ENCODE results near the gene FRAT2. TPM values are rescaled to one million over a fixed set of nuclear protein-coding genes. Genes with fewer than 3 reads are reported as not detected.

FRAT2 gene
- total and polyA plus RNA-seq, 3 experiments from 2014 or later: 9.8 to 18.7 (median 10.4) TPM

DNA sequence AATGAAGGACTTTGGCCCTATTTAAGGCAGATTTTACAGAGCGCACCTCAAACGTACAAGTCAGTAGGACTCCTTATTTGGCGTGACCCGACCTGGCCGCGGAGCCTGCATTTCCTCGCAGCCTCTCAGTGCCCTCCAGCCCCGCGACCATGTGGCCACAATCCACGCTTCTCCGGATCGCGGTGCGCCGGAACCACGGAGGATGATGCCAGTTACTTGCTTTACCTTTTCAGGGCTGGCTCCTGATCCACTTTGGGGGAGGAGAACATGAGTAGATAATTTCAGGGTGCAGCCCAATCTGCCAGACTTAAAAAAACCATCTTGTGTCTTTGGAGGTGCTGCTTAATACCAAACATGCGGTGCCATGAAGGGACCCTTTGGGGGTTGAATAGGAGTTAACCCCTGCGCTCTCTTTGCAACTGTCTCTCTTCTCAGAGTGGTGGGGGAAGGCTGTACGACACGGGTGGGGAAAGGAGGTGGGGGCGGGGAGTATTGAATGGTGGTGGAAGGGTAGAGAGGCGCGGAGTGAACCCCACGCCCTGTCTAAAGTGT, 14.0 kb downstream of the FRAT2 start:
- Mint-ChIP-seq H3K27me3 (peaks cover 0 to 1% of the 10 kb centered on the region in 2 donors), H3K4me1 (peaks cover 27 to 34% (median 32%) of the 10 kb centered on the region in 3 donors), H3K36me3 (peaks cover 0 to 16% (median 0%) of the 10 kb centered on the region in 3 donors), H3K4me3 (peak overlapping the region; percentile 90 to 95 (median 91)), H3K9me3 (no peaks in the 10 kb centered on the region), H3K27ac (peak overlapping the region; percentile 91 to 98 (median 95))
- Histone ChIP-seq H3K36me3 (ENCODE audit: insufficient read depth, low read length) (no peaks in the 10 kb centered on the region), H3K27ac (ENCODE audit: low read depth, low read length) (peak overlapping the region; percentile 99), H3K9me3 (ENCODE audit: low read length) (no peaks in the 10 kb centered on the region), H3K4me3 (ENCODE audit: low read length) (peak overlapping the region; percentile 70), H3K4me1 (ENCODE audit: insufficient read depth, low read length) (peaks cover 23% of the 10 kb centered on the region), H3K27me3 (ENCODE audit: insufficient read depth, low read length, poor library complexity, severe bottlenecking) (no peaks in the 10 kb centered on the region)
- CTCF ChIA-PET: interaction anchor here (1.0 to 2.9 kb wide), 6 partner anchors 12 to 81 kb away, joined by 3 to 41 read pairs (median 6); partner anchors contain the start of genes FRAT2 and RRP12
- peak in 4 of 5 donors; percentile 4 to 60 (median 31) for DNase-seq
- POLR2A ChIA-PET: interaction anchor here (0.6 to 3.5 kb wide), 6 partner anchors 8 to 109 kb away, joined by 3 to 75 read pairs (median 6); partner anchors contain the start of genes ARHGAP19 and FRAT2

DNA sequence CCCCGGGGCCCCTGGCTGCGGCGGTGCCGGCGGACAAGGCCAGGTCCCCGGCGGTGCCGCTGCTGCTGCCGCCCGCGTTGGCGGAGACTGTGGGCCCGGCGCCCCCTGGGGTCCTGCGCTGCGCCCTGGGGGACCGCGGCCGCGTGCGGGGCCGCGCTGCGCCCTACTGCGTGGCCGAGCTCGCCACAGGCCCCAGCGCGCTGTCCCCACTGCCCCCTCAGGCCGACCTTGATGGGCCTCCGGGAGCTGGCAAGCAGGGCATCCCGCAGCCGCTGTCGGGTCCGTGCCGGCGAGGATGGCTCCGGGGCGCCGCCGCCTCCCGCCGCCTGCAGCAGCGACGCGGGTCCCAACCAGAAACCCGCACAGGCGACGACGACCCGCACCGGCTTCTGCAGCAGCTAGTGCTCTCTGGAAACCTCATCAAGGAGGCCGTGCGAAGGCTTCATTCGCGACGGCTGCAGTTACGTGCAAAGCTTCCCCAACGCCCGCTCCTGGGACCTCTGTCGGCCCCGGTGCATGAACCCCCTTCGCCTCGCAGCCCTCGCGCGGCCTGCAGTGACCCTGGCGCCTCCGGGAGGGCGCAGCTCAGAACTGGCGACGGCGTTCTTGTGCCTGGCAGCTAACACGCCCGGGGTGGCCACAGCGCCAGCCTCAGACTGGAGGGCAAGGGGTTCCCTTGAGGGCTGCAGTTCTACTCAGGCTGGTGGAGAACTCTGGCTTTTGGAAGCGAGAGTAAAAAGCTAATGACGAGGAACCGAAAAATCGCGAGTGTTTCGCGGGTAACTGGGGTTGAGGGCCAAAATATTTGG, 14.7 kb downstream of the FRAT2 start:
- Mint-ChIP-seq H3K36me3 (peaks cover 0 to 16% (median 0%) of the 10 kb centered on the region in 3 donors), H3K4me3 (peak overlapping the region; percentile 90 to 95 (median 91)), H3K27ac (peak overlapping the region; percentile 91 to 98 (median 95)), H3K9me3 (no peaks in the 10 kb centered on the region), H3K27me3 (peaks cover 0 to 1% of the 10 kb centered on the region in 2 donors), H3K4me1 (peaks cover 27 to 34% (median 32%) of the 10 kb centered on the region in 3 donors)
- Histone ChIP-seq H3K36me3 (ENCODE audit: insufficient read depth, low read length) (no peaks in the 10 kb centered on the region), H3K4me1 (ENCODE audit: insufficient read depth, low read length) (peaks cover 23% of the 10 kb centered on the region), H3K4me3 (ENCODE audit: low read length) (peak overlapping the region; percentile 70), H3K27ac (ENCODE audit: low read depth, low read length) (peak overlapping the region; percentile 99), H3K9me3 (ENCODE audit: low read length) (no peaks in the 10 kb centered on the region), H3K27me3 (ENCODE audit: insufficient read depth, low read length, poor library complexity, severe bottlenecking) (no peaks in the 10 kb centered on the region)
- ChIA-PET CTCF (interaction anchor here (1.0 to 2.9 kb wide), 7 partner anchors 12 to 82 kb away, joined by 3 to 41 read pairs (median 6); partner anchors contain the start of genes ARHGAP19, FRAT2 and RRP12), POLR2A (interaction anchor here (0.6 to 3.5 kb wide), 8 partner anchors 9 to 125 kb away, joined by 3 to 75 read pairs (median 5); partner anchors contain the start of genes ARHGAP19, FRAT2 and RRP12)
- DNase-seq: peak; percentile 49 to 80 (median 65)

DNA sequence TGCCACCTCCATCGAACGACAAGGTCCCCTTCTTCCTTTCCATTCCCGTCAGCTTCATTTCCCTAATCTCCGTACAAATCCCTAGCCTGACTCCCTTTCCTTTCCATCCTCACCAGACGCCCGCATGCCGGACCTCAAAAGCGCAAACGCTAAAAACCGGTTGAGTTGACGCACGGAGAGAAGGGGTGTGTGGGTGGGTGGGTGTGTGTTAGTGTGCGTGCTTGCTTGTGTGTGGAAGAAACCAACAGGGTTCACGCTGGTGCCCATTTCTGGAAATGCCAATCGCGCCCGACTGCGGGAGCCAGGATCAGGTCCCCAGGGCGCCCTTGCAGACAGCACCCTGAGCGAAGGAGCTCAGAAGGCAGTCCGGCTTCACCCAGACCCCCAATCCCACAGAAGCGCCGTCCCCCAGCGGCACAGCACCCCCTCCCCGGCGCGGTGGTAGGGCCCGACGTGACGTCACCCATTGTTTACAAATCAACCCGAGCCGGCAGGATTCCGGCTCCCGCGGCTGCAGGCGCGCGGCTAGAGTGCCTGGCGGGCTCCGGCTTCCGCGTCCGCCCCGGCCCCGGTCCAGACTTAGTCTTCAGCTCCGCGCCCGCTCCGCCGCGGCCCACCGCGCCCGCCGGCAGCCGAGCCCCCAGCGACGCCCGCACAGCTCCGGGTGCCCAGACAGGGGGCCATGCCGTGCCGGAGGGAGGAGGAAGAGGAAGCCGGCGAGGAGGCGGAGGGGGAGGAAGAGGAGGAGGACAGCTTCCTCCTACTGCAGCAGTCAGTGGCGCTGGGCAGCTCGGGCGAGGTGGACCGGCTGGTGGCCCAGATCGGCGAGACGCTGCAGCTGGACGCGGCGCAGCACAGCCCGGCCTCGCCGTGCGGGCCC, 15.5 kb downstream of the FRAT2 start, which contains the start of gene FRAT1:
TSS of gene FRAT1 (plus strand) at position 500 of the 880 bp plus-strand sequence. CDS start at position 683, 183 bp downstream.
- DNase-seq: peak; percentile 86 to 96 (median 94)
- peak within 1 kb of the TSS; percentile 94 to 99 (median 95) for H3K4me3 Mint-ChIP-seq
- Histone ChIP-seq H3K4me1 (ENCODE audit: insufficient read depth, low read length) (peaks cover 23% of the 10 kb centered on the region), H3K4me3 (ENCODE audit: low read length) (peak within 1 kb of the TSS; percentile 79), H3K27me3 (ENCODE audit: insufficient read depth, low read length, poor library complexity, severe bottlenecking) (no peaks in the 10 kb centered on the region), H3K36me3 (ENCODE audit: insufficient read depth, low read length) (no peaks in the 10 kb centered on the region), H3K27ac (ENCODE audit: low read depth, low read length) (peak within 1 kb of the TSS; percentile 99), H3K9me3 (ENCODE audit: low read length) (no peaks in the 10 kb centered on the region)
- ChIA-PET POLR2A (interaction anchor here (0.8 to 3.5 kb wide), 7 partner anchors 8 to 126 kb away, joined by 3 to 75 read pairs (median 6); partner anchors contain the start of genes ARHGAP19, FRAT2 and RRP12), CTCF (interaction anchor here (0.9 to 2.9 kb wide), 7 partner anchors 11 to 126 kb away, joined by 3 to 41 read pairs (median 6); partner anchors contain the start of genes ARHGAP19, FRAT2 and RRP12)
- H3K9me3 Mint-ChIP-seq: no peaks in the 10 kb centered on the region
- H3K27ac Mint-ChIP-seq: peak within 1 kb of the TSS; percentile 97 to 100 (median 100)
- H3K36me3 Mint-ChIP-seq: peaks cover 0 to 16% (median 0%) of the 10 kb centered on the region in 3 donors
- H3K4me1 Mint-ChIP-seq: peaks cover 27 to 34% (median 32%) of the 10 kb centered on the region in 3 donors
- peaks cover 0 to 1% of the 10 kb centered on the region in 2 donors for H3K27me3 Mint-ChIP-seq

DNA sequence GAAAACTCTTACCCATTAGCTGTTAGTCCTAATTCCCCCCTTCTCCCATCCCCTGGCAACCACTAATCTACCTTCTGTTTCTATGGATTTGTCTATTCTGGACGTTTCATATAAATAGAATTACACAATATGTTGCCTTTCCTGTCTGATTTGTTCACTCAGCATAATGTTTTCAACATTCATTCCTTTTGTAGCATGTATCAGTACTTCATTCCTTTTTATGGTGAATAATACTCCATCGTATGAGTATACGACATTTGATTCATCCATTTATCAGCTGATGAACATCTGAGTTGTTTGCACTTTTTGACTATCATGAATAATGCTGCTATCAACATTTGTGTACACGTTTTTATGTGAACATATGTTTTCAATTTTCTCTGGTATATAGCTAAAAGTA, 19.9 kb downstream of the FRAT2 start:
- H3K9me3 Mint-ChIP-seq: no peaks in the 10 kb centered on the region
- H3K4me3 ChIP-seq (ENCODE audit: low read length): no peak overlapping the region
- peaks cover 0 to 7% (median 0%) of the 10 kb centered on the region in 3 donors for H3K36me3 Mint-ChIP-seq
- peaks cover 5 to 6% (median 6%) of the 10 kb centered on the region in 3 donors for H3K4me1 Mint-ChIP-seq
- no peak overlapping the region for H3K4me3 Mint-ChIP-seq
- POLR2A ChIA-PET: no interaction called here
- H3K4me1 ChIP-seq (ENCODE audit: insufficient read depth, low read length): no peaks in the 10 kb centered on the region
- no peaks in the 10 kb centered on the region for H3K27me3 ChIP-seq (ENCODE audit: insufficient read depth, low read length, poor library complexity, severe bottlenecking)
- H3K9me3 ChIP-seq (ENCODE audit: low read length): no peaks in the 10 kb centered on the region
- CTCF ChIA-PET: interaction anchor here (1.5 kb wide), 1 partner anchor 19 kb away, joined by 5 read pairs; no protein-coding TSS in a partner anchor
- no peaks in the 10 kb centered on the region for H3K36me3 ChIP-seq (ENCODE audit: insufficient read depth, low read length)
- no peak overlapping the region for H3K27ac ChIP-seq (ENCODE audit: low read depth, low read length)
- no peak for DNase-seq
- H3K27me3 Mint-ChIP-seq: peaks cover 0 to 1% of the 10 kb centered on the region in 2 donors
- H3K27ac Mint-ChIP-seq: peak overlapping the region in 1 of 8 donors; percentile 14

DNA sequence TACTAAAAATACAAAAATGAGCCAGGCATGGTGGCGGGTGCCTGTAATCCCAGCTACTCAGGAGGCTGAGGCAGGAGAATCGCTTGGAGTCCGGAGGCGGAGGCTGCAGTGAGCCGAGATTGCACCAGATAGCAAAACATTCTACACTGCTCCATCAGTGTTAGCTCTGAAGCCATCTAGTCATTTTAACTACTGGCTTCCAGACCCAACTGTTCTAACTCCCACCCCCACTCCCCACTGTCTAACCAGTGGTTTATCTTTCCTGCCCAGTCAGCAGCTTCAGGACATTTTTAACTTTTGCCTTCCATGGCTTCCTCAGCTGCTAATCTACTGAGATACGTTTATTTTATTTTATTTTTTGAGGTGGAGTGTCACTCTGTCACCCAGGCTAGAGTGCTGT, 21.6 kb downstream of the FRAT2 start:
- no peak for DNase-seq
- H3K36me3 Mint-ChIP-seq: no peaks in the 10 kb centered on the region
- no peaks in the 10 kb centered on the region for H3K9me3 Mint-ChIP-seq
- no peaks in the 10 kb centered on the region for H3K27me3 ChIP-seq (ENCODE audit: insufficient read depth, low read length, poor library complexity, severe bottlenecking)
- POLR2A ChIA-PET: interaction anchor here (0.6 kb wide), 1 partner anchor 45 kb away, joined by 6 read pairs; no protein-coding TSS in a partner anchor
- CTCF ChIA-PET: interaction anchor here (1.8 kb wide), 1 partner anchor 34 kb away, joined by 5 read pairs; no protein-coding TSS in a partner anchor
- no peaks in the 10 kb centered on the region for H3K36me3 ChIP-seq (ENCODE audit: insufficient read depth, low read length)
- H3K4me1 ChIP-seq (ENCODE audit: insufficient read depth, low read length): no peaks in the 10 kb centered on the region
- H3K27ac Mint-ChIP-seq: no peak overlapping the region
- H3K27me3 Mint-ChIP-seq: no peaks in the 10 kb centered on the region
- H3K4me3 ChIP-seq (ENCODE audit: low read length): no peak overlapping the region
- H3K27ac ChIP-seq (ENCODE audit: low read depth, low read length): no peak overlapping the region
- H3K9me3 ChIP-seq (ENCODE audit: low read length): no peaks in the 10 kb centered on the region
- no peak overlapping the region for H3K4me3 Mint-ChIP-seq
- no peaks in the 10 kb centered on the region for H3K4me1 Mint-ChIP-seq

DNA sequence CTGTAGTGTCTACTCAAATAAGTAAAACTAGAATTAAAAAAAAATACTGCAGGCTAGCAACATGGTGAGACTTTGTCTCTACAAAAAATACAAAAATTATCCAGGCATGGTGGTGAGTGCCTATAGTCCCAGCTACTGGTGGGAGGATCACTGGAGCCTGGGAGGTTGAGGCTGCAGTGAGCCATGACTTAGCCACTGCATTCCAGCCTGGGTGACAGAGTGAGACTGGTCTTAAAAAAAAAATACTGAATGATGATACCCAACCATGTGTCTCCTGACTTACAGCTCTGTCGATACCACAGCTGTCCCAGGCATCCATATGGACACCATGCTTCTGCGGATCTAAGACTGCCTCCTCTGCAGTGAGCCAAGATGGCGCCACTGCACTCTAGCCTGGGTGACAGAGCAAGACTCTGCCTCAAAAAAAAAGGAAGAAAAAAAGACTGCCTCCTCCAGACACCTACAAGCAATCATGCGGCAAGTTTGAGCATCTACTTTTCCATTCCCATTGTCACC, 23.4 kb downstream of the FRAT2 start:
- Mint-ChIP-seq H3K4me3 (peak overlapping the region in 1 of 7 donors; percentile 3), H3K4me1 (no peaks in the 10 kb centered on the region), H3K27ac (no peak overlapping the region), H3K9me3 (no peaks in the 10 kb centered on the region), H3K36me3 (no peaks in the 10 kb centered on the region), H3K27me3 (peaks cover 0 to 1% of the 10 kb centered on the region in 2 donors)
- ChIA-PET POLR2A (interaction anchor here (0.8 kb wide), 1 partner anchor 8 kb away, joined by 3 read pairs; the partner anchor contains the start of gene FRAT1), CTCF (no interaction called here)
- Histone ChIP-seq H3K9me3 (ENCODE audit: low read length) (no peaks in the 10 kb centered on the region), H3K4me1 (ENCODE audit: insufficient read depth, low read length) (no peaks in the 10 kb centered on the region), H3K27me3 (ENCODE audit: insufficient read depth, low read length, poor library complexity, severe bottlenecking) (no peaks in the 10 kb centered on the region), H3K27ac (ENCODE audit: low read depth, low read length) (no peak overlapping the region), H3K36me3 (ENCODE audit: insufficient read depth, low read length) (no peaks in the 10 kb centered on the region), H3K4me3 (ENCODE audit: low read length) (no peak overlapping the region)
- DNase-seq: no peak
